ENCODE results near the gene ABHD17C. TPM values are rescaled to one million over a fixed set of nuclear protein-coding genes. Genes with fewer than 3 reads are reported as not detected.

Gene ABHD17C
- total RNA-seq, 1 experiment from 2014 or later = 8.1 TPM

- no peak for DNase-seq
- no peak overlapping the region for H3K4me3 ChIP-seq
- no peaks in the 10 kb centered on the region for H3K36me3 ChIP-seq
- H3K27me3 ChIP-seq = no peaks in the 10 kb centered on the region
- H3K9me3 ChIP-seq = no peaks in the 10 kb centered on the region
Measured at GRCh38 chr15:80679167-80679803, 15.8 kb upstream of the ABHD17C start.

- no peak for DNase-seq
- no peak overlapping the region for H3K4me3 ChIP-seq
- H3K36me3 ChIP-seq = no peaks in the 10 kb centered on the region
- no peaks in the 10 kb centered on the region for H3K27me3 ChIP-seq
- no peaks in the 10 kb centered on the region for H3K9me3 ChIP-seq
Measured at GRCh38 chr15:80679804-80680175, 15.3 kb upstream of the ABHD17C start.

- Histone ChIP-seq H3K27me3 (no peaks in the 10 kb centered on the region), H3K36me3 (no peaks in the 10 kb centered on the region), H3K4me3 (no peak overlapping the region), H3K9me3 (no peaks in the 10 kb centered on the region)
- no peak for DNase-seq
Measured at GRCh38 chr15:80682201-80682600, 12.9 kb upstream of the ABHD17C start.

GRCh38 chr15:80684697-80685096 is 10.4 kb upstream of the ABHD17C start:
- H3K27me3 ChIP-seq = no peaks in the 10 kb centered on the region
- H3K36me3 ChIP-seq = no peaks in the 10 kb centered on the region
- no peaks in the 10 kb centered on the region for H3K9me3 ChIP-seq
- DNase-seq = no peak
- no peak overlapping the region for H3K4me3 ChIP-seq

GRCh38 chr15:80685628-80686027 is 9.5 kb upstream of the ABHD17C start:
- H3K36me3 ChIP-seq = no peaks in the 10 kb centered on the region

GRCh38 chr15:80689294-80689693 is 5.8 kb upstream of the ABHD17C start:
- DNase-seq = no peak
- no peaks in the 10 kb centered on the region for H3K27me3 ChIP-seq
- no peaks in the 10 kb centered on the region for H3K36me3 ChIP-seq
- H3K9me3 ChIP-seq = no peaks in the 10 kb centered on the region
- no peak overlapping the region for H3K4me3 ChIP-seq

More at GRCh38 chr15:80685628-80686027, 9.5 kb upstream of the ABHD17C start:
- Histone ChIP-seq H3K4me3 (no peak overlapping the region), H3K9me3 (no peaks in the 10 kb centered on the region), H3K27me3 (no peaks in the 10 kb centered on the region)
- DNase-seq = no peak

- no peak overlapping the region for H3K4me3 ChIP-seq
- no peak for DNase-seq
- no peaks in the 10 kb centered on the region for H3K9me3 ChIP-seq
- H3K27me3 ChIP-seq = no peaks in the 10 kb centered on the region
- H3K36me3 ChIP-seq = no peaks in the 10 kb centered on the region
Measured at GRCh38 chr15:80689716-80690115, 5.4 kb upstream of the ABHD17C start.

DNA sequence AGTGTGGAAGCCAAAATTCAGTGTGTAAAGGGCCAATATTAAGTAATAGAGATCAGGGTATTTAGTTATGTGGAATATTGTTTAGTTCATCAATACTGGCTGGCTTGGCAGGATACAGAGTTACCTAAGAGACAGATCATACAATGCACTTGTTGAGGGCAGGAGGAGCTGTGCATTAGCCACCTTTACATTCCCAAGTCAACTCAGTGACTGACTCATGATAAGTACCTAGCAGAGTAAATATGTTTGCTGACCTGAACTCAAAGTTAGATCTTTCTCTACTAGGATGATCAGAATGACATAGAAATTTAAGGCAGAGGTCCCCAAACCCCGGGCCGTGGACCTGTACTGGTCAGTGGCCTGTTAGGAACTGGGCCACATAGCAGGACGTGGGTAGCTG is 3.5 kb upstream of the ABHD17C start:
- DNase-seq = no peak
- no peaks in the 10 kb centered on the region for H3K9me3 ChIP-seq
- H3K27me3 ChIP-seq = no peaks in the 10 kb centered on the region
- H3K36me3 ChIP-seq = no peaks in the 10 kb centered on the region
- no peak overlapping the region for H3K4me3 ChIP-seq

DNA sequence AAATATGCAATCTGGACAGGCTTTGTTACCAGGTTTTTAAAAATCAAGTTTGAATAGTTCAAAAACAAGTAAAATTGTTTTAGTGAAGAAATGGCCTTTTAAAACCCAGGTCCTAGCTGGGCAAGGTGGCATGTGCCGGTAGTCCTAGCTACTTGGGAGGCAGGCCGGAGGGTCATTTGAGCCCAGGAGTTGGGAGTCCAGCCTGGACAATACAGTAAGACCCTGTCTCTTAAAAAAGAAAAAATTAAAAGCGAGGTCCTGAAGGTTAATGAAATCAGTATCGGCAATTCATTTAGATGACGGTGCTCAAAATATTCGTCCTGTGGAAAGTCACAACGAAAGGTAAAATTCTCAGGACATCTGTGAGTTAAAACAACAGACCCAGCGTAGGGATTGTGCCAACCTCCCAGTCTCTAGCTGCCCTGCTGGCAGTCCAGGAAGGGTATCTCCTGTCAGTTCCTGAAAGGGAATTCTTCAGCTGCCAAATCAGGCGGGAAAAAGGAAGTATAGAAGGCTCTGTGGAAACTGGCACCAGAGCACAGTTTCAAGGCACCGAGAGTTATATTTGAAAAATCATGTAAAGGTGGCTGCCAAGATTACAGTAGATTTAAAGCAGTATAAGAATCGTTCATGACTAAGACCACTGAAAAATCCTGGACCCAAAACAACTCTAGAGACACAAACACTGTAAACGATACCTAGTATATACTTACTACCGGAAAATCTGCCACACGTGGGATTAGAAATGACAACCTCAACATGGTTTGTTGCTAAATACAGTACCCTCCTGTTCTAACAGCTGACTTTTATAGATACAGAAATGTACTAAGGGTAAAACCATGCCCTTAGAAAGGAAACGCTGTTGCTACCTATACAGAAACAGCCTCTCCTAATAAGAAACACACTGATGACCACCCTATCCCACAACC is 1.2 kb upstream of the ABHD17C start:
- DNase-seq = peak; percentile 14
- peaks cover 10% of the 10 kb centered on the region for H3K36me3 ChIP-seq
- no peaks in the 10 kb centered on the region for H3K27me3 ChIP-seq
- no peaks in the 10 kb centered on the region for H3K9me3 ChIP-seq
- peak overlapping the region; percentile 71 for H3K4me3 ChIP-seq

- DNase-seq = no peak
- Histone ChIP-seq H3K4me3 (peak overlapping the region; percentile 71), H3K9me3 (no peaks in the 10 kb centered on the region), H3K36me3 (peaks cover 13% of the 10 kb centered on the region), H3K27me3 (no peaks in the 10 kb centered on the region)
Measured at GRCh38 chr15:80694611-80695098, 455 bp upstream of the ABHD17C start.

DNA sequence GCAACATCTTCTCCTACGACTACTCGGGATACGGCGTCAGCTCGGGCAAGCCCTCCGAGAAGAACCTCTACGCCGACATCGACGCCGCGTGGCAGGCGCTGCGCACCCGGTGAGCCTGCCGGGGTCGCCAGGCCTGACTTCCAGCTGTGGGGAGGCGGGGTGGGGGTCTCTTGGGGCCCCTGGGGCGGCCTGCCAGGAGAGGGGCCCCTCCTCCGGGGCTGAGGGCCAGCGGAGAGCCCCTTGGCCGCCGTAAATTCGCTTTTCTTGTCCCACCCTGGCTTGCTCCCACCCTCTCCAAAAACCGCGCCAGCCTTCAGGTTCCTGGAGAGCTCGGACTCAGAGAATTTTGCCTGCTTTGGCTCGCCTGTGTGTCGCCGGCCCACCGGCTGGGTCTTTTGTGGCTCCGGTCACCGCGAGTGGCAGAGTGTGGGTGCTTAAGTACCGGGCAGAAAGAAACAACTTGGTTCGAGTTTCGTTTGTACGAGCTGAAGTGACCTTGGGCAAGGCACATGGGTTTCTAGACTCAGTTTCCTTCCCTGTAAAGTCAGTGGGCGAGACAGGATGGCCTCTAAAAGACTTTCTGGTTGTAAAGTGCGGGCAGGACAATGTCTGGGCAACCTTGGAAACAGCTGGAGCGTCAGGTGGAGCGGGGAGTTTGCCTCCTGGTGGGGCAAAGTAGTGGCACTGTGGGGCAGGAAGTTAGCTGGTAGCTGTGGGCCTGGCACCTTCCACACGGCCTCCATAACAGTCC is 976 bp downstream of the ABHD17C start:
- H3K36me3 ChIP-seq = peaks cover 16% of the 10 kb centered on the region
- DNase-seq = peak; percentile 54
- no peaks in the 10 kb centered on the region for H3K27me3 ChIP-seq
- H3K4me3 ChIP-seq = peak overlapping the region; percentile 69
- no peaks in the 10 kb centered on the region for H3K9me3 ChIP-seq

DNA sequence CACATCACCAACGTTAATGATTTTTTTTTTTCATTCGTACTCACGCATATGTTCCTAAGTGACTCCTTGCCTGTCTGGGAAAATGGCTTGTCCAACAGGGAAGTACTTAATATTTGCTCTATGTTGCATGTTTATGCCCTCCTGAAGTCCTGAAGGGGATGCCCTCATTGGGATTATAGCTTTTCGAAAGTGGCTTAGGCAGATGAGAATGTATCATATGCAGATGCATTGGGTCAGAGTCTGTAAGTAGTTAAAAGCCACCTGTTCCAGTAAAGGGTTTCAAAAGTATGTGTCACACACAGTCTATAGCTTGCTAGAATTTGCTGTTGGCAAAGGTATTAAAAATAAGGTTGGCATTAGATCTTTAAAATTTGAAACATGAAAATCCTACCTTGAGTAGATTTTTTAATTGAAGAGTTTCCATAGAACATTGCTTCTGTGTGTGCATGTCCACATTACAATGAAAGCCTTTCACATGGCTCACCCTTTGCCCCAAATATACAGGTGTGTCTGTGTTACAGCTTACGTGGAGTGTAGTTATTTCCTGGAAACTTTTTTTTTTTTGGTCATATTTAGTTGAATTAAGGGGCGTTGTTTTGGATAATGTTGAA is 2.1 kb downstream of the ABHD17C start:
- H3K9me3 ChIP-seq = no peaks in the 10 kb centered on the region
- H3K27me3 ChIP-seq = no peaks in the 10 kb centered on the region
- H3K36me3 ChIP-seq = peaks cover 16% of the 10 kb centered on the region
- no peak for DNase-seq
- H3K4me3 ChIP-seq = peak overlapping the region; percentile 69

DNA sequence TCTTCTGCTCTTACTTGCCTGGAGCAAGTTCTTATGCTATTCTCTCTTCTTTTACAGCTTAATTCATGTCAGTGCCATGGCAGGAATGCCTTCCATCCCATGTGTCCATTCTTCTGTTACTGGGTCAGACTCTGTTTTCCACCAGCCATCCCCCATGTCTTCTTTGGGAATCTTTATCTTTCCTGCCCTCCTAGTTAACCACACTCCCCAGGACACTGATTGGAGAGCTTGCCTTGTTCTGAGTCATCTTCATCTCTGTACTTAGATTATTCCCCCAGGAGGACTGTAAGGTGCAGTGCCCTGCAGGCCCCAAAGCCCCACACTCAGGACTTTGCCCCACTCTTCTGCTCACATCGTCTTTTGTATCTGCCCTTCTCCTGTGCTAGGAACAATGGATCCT is 3.6 kb downstream of the ABHD17C start:
- H3K27me3 ChIP-seq = no peaks in the 10 kb centered on the region
- no peak for DNase-seq
- H3K9me3 ChIP-seq = no peaks in the 10 kb centered on the region
- H3K36me3 ChIP-seq = peaks cover 16% of the 10 kb centered on the region
- no peak overlapping the region for H3K4me3 ChIP-seq

GRCh38 chr15:80699981-80700380 is 4.9 kb downstream of the ABHD17C start:
- no peak for DNase-seq
- H3K27me3 ChIP-seq = no peaks in the 10 kb centered on the region
- H3K4me3 ChIP-seq = no peak overlapping the region
- H3K9me3 ChIP-seq = no peaks in the 10 kb centered on the region
- H3K36me3 ChIP-seq = peaks cover 21% of the 10 kb centered on the region

GRCh38 chr15:80701676-80702311 is 6.7 kb downstream of the ABHD17C start:
- no peaks in the 10 kb centered on the region for H3K9me3 ChIP-seq
- no peaks in the 10 kb centered on the region for H3K27me3 ChIP-seq
- no peak for DNase-seq
- H3K36me3 ChIP-seq = peaks cover 23% of the 10 kb centered on the region
- no peak overlapping the region for H3K4me3 ChIP-seq

- H3K9me3 ChIP-seq = no peaks in the 10 kb centered on the region
- DNase-seq = no peak
Measured at GRCh38 chr15:80703081-80703480, 8.0 kb downstream of the ABHD17C start.

More at GRCh38 chr15:80703081-80703480, 8.0 kb downstream of the ABHD17C start:
- no peak overlapping the region for H3K4me3 ChIP-seq
- peaks cover 17% of the 10 kb centered on the region for H3K36me3 ChIP-seq
- H3K27me3 ChIP-seq = no peaks in the 10 kb centered on the region

Data from MG63 (cell line).